Lung (tissue), 12 donors: ENCODE results near the gene ATP13A5. TPM values are rescaled to one million over a fixed set of nuclear protein-coding genes. Genes with fewer than 3 reads are reported as not detected.

Source experiments
- ATAC-seq: fragments of 200-7000 bp; cut with Tn5 transposase; one replicate; pipeline ENCODE4 v1.9.1; 2020; ENCODE audit warnings: moderate number of reproducible peaks; ENCODE audit not compliant: insufficient read depth, low FRiP score
- DNase-seq, 3 donors: peaks; one replicate each; pipeline ENCODE4 v3.0.0-alpha.2; 2013 to 2017
- H3K27ac ChIP-seq, 2 donors: one replicate each; pipeline ENCODE4 v1.5.1; 2013; ENCODE audit warnings: mild to moderate bottlenecking in 2 of 2, moderate library complexity in 2 of 2, control low read depth in 1 of 2, inconsistent platforms in 1 of 2, low read depth in 1 of 2, low read length in 1 of 2
- H3K27me3 ChIP-seq, 3 donors: one replicate each; pipeline ENCODE4 v1.5.1; 2013; ENCODE audit warnings: low read length in 2 of 3; ENCODE audit not compliant: control insufficient read depth in 3 of 3, insufficient read depth in 3 of 3
- H3K36me3 ChIP-seq, 4 donors: one replicate each; pipeline ENCODE4 v1.5.1; 2013; ENCODE audit warnings: low read length in 4 of 4, mild to moderate bottlenecking in 1 of 4, moderate library complexity in 1 of 4; ENCODE audit not compliant: control insufficient read depth in 4 of 4, insufficient read depth in 4 of 4
- H3K4me1 ChIP-seq, 5 donors: one replicate each; pipeline ENCODE4 v1.5.1; 2013; ENCODE audit warnings: low read length in 5 of 5, mild to moderate bottlenecking in 2 of 5, moderate library complexity in 1 of 5; ENCODE audit not compliant: control insufficient read depth in 5 of 5, insufficient read depth in 5 of 5
- H3K4me3 ChIP-seq: one replicate; pipeline ENCODE4 v1.5.1; 2013; ENCODE audit warnings: mild to moderate bottlenecking, control low read depth, moderate library complexity
- H3K9ac ChIP-seq, 2 donors: one replicate each; pipeline ENCODE4 v1.5.1; 2013; ENCODE audit warnings: low read length in 2 of 2, control low read depth in 1 of 2; ENCODE audit not compliant: insufficient read depth in 1 of 2
- H3K9me3 ChIP-seq, 4 donors: one replicate each; pipeline ENCODE4 v1.5.1; 2013; ENCODE audit warnings: low read length in 3 of 4, mild to moderate bottlenecking in 1 of 4, moderate library complexity in 1 of 4; ENCODE audit not compliant: control insufficient read depth in 4 of 4, insufficient read depth in 3 of 4
- WGBS, 2 donors: extraction: QIAGEN DNeasy Blood & Tissue Kit; methylation state at CpG; one replicate each; pipeline ENCODE4 v1.1.7; 2013; 5-methylcytosine and 5-hydroxymethylcytosine counted together
- polyA plus RNA-seq, 2 donors: library from polyadenylated mRNA; stranded (reverse); fragments of 200-250 nt; gene quantifications; one replicate each; pipeline ENCODE4 v1.2.1, GENCODE V29; 2013
- total RNA-seq, 2 donors: library from RNA; depleted of rRNA in 1 of 2; stranded (reverse); fragments of >200 nt in 1 of 2; gene quantifications; one replicate each; pipeline ENCODE4 v1.2.1, GENCODE V29; 2014 to 2021
- TF ChIP-seq, protein P1 (sequence below): IDR thresholded peaks from 2 replicates; pipeline ENCODE4 v1.5.1; 2012; ENCODE audit warnings: mild to moderate bottlenecking; ENCODE audit errors: control extremely low read depth, extremely low read depth
- donor health status: control.
- donor health status: control.
- donor health status: Bipolar disorder and iron deficiency.
- donor health status: healthy.
- donor health status: DM: yes; HTN: yes; CAD: no.

The ATP13A5 gene
- total and polyA plus RNA-seq, 4 donors, result 0.34 to 1.2 (median 1.1) TPM

DNA sequence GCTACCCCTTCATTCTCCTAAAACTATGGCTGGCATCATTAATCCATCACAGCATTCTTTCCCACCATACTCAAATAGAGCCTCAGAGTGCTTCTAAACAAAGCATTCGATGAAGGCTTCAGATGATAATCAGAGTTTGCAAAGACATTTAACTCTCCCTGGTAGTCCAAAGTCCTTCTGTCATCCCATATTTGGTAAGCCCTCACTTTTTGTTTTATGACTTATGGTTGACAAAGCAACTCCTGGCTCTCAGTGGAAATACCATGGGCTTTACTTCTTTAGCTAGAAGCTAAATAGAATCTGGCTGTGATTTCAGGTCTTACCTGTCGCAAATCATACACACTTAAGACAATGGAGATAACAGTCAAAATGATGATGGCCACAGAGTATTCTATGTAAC, 27.8 kb downstream of the ATP13A5 start:
- no peak for ATAC-seq
- H3K9ac ChIP-seq, result no peak overlapping the region

DNA sequence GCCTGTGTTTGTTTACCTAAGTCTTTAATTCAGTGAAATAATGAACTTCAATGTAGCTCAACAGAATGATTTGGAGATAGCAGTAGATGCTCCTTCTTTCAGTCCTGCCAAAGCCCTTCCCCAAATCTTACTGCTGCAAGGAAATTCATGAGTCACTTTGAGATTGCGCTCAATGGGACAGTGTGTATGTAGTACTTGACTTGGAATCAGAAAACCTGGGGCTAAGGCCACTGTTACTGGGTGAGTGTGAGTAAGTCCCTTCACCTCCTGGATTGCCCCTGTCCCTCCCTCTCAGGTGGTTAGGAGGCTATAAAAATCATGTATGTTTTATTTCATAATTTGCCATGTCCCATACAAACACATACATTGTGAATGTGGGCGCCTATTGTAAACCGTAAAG, 29.9 kb downstream of the ATP13A5 start:
- ATAC-seq (no peak), DNase-seq (no peak)
- Histone ChIP-seq H3K27me3 (no peaks in the 10 kb centered on the region), H3K4me3 (no peak overlapping the region), H3K36me3 (no peaks in the 10 kb centered on the region), H3K27ac (no peak overlapping the region), H3K9me3 (no peaks in the 10 kb centered on the region), H3K4me1 (peaks cover 0 to 4% (median 0%) of the 10 kb centered on the region in 5 donors), H3K9ac (no peak overlapping the region)
- WGBS, 2 donors, result 59 to 92% methylated on average over 3 of the region's 3 CpGs
- TF ChIP-seq, protein P1, sequence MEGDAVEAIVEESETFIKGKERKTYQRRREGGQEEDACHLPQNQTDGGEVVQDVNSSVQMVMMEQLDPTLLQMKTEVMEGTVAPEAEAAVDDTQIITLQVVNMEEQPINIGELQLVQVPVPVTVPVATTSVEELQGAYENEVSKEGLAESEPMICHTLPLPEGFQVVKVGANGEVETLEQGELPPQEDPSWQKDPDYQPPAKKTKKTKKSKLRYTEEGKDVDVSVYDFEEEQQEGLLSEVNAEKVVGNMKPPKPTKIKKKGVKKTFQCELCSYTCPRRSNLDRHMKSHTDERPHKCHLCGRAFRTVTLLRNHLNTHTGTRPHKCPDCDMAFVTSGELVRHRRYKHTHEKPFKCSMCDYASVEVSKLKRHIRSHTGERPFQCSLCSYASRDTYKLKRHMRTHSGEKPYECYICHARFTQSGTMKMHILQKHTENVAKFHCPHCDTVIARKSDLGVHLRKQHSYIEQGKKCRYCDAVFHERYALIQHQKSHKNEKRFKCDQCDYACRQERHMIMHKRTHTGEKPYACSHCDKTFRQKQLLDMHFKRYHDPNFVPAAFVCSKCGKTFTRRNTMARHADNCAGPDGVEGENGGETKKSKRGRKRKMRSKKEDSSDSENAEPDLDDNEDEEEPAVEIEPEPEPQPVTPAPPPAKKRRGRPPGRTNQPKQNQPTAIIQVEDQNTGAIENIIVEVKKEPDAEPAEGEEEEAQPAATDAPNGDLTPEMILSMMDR, result no peak

More for the DNA sequence above, 27.8 kb downstream of the ATP13A5 start:
- H3K27me3 ChIP-seq, result no peaks in the 10 kb centered on the region
- H3K4me3 ChIP-seq, result no peak overlapping the region
- TF ChIP-seq, protein P1, result no peak
- WGBS, 2 donors, result 82 to 90% methylated on average over 2 of the region's 2 CpGs
- DNase-seq, result no peak
- no peaks in the 10 kb centered on the region for H3K9me3 ChIP-seq
- H3K27ac ChIP-seq, result no peak overlapping the region
- no peaks in the 10 kb centered on the region for H3K36me3 ChIP-seq
- H3K4me1 ChIP-seq, result peaks cover 0 to 4% (median 0%) of the 10 kb centered on the region in 5 donors

DNA sequence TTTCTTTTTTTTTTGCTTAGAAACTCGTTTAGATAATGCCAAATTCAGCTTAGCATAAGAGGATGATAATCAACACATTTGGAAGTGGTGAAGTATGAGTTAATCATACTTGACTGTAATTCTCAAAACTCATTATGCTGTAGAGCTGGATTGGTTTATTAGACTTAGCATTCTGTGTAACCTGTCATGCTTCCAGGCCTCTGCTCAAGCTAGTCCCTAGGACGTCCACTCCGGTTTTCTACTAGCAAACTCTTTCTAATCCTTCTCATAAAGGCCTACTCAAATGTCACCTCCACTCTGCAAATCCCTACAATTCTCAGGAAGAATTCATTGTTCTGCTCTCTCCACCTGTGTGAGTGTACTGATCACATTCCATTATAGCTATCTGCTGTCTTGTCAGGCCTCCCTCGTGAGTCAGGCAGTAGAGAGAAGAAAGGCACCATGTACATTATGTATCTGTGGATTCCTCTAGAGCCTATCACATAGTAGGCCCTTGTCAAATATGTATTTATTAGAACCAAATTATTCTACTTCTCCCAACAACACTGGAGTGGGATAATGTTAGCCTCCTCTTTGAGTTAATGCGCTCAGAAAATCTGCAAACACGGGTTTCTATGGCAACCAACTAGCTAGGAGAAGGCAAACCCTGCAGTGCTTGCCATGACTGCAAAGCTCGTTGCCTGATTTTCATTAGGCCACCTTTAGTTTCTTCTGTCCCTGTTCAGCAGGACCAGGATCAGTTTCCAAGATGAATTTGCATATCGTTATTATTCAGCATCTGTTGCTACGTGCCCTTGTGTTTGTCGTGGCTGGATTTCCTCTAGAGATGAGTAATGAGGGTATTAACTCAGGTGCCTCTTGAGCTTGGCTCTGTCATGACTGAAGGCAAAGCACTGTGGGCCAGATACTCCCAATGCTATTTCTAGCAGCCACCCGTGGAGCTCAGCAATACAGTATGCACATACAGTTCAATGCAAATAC, 30.7 kb downstream of the ATP13A5 start:
- DNase-seq, result peak in 2 of 3 donors; percentile 4 to 27
- Histone ChIP-seq H3K9ac (no peak overlapping the region), H3K27ac (no peak overlapping the region), H3K36me3 (no peaks in the 10 kb centered on the region), H3K4me3 (no peak overlapping the region), H3K27me3 (no peaks in the 10 kb centered on the region), H3K4me1 (peaks cover 0 to 4% (median 0%) of the 10 kb centered on the region in 5 donors), H3K9me3 (no peaks in the 10 kb centered on the region)
- ATAC-seq, result no peak
- WGBS, 2 donors, result 45 to 52% methylated on average over 11 of the region's 11 CpGs
- TF ChIP-seq, protein P1, result no peak
